Measurements from ENCODE around the gene RNF138. TPM values are rescaled to one million over a fixed set of nuclear protein-coding genes. Genes with fewer than 3 reads are reported as not detected.

The RNF138 gene
- polyA plus RNA-seq, 1 donor (not counting 4 experiments of a cell fraction or from before 2014, with no cell fraction given): 18.0 TPM

DNA sequence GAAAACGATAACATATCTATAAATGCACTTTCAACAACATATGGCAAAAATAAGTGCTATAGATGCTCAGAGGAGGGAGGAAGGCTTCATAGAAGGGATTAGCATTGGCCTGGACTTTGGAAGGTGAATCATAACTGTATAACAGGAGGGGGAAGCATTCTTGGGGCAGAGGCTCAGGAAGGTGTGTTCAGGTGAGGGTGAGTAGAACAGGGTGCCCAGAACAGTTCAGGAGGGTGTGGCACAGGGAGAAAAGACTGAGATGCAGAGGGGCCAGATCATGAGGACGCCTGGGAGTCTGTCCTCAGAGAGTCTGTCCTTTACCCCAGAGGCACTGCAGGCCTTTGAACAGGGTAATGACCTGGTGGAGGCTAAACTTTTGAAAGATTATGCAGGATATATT, 68.9 kb downstream of the RNF138 start:
- no peaks in the 10 kb centered on the region for H3K9me3 ChIP-seq (ENCODE audit: control insufficient read depth, low read depth, low read length)
- no peak overlapping the region for H2AFZ ChIP-seq (ENCODE audit: control insufficient read depth, low read length)
- H3K4me2 ChIP-seq (ENCODE audit: control insufficient read depth, extremely low read depth, insufficient read depth, low read depth, low read length): no peak overlapping the region
- H3K4me1 ChIP-seq (ENCODE audit: control insufficient read depth, extremely low read depth, insufficient read depth, low read length): peaks cover 2% of the 10 kb centered on the region
- no peaks in the 10 kb centered on the region for H3K9me1 ChIP-seq (ENCODE audit: control insufficient read depth, extremely low read depth, insufficient read depth, low read length)
- no peaks in the 10 kb centered on the region for H3K27me3 ChIP-seq (ENCODE audit: control insufficient read depth, extremely low read depth, insufficient read depth, low read length)
- no peak overlapping the region for H3K27ac ChIP-seq (ENCODE audit: control insufficient read depth, insufficient read depth, low read length)
- DNase-seq (ENCODE audit: low read depth, low spot score) (no peak), FAIRE-seq (no peak)
- TF ChIP-seq, protein P1, sequence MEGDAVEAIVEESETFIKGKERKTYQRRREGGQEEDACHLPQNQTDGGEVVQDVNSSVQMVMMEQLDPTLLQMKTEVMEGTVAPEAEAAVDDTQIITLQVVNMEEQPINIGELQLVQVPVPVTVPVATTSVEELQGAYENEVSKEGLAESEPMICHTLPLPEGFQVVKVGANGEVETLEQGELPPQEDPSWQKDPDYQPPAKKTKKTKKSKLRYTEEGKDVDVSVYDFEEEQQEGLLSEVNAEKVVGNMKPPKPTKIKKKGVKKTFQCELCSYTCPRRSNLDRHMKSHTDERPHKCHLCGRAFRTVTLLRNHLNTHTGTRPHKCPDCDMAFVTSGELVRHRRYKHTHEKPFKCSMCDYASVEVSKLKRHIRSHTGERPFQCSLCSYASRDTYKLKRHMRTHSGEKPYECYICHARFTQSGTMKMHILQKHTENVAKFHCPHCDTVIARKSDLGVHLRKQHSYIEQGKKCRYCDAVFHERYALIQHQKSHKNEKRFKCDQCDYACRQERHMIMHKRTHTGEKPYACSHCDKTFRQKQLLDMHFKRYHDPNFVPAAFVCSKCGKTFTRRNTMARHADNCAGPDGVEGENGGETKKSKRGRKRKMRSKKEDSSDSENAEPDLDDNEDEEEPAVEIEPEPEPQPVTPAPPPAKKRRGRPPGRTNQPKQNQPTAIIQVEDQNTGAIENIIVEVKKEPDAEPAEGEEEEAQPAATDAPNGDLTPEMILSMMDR (optimal IDR thresholded peaks at IDR 0.05 in 1 of 3, IDR thresholded peaks at IDR 0.05 in 1 of 3, conservative IDR thresholded peaks at IDR 0.05 in 1 of 3; ENCODE audit: extremely low read depth in 1 of 3, insufficient read depth in 2 of 3, low read length in 3 of 3): no peak
- TF ChIP-seq EZH2 (IDR thresholded peaks at IDR 0.05; ENCODE audit: low read length): no peak
- no peaks in the 10 kb centered on the region for H3K36me3 ChIP-seq (ENCODE audit: control insufficient read depth in 2 of 2, extremely low read depth in 1 of 2, insufficient read depth in 2 of 2, low read length in 2 of 2)
- no peaks in the 10 kb centered on the region for H4K20me1 ChIP-seq (ENCODE audit: control insufficient read depth, extremely low read depth, insufficient read depth, low read length)
- no peak overlapping the region for H3K4me3 ChIP-seq (ENCODE audit: control insufficient read depth in 2 of 3, extremely low read depth in 1 of 3, insufficient read depth in 2 of 3, low read depth in 1 of 3, low read length in 3 of 3)
- no peaks in the 10 kb centered on the region for H3K79me2 ChIP-seq (ENCODE audit: control insufficient read depth, insufficient read depth, low read length)
- dilution Hi-C loops (cut with MboI; ENCODE audit: extremely low pct_ligation_motif_present, low sequenced_read_pairs): no loop called here
- H3K9ac ChIP-seq (ENCODE audit: control insufficient read depth, extremely low read depth, insufficient read depth, low read length): no peak overlapping the region

DNA sequence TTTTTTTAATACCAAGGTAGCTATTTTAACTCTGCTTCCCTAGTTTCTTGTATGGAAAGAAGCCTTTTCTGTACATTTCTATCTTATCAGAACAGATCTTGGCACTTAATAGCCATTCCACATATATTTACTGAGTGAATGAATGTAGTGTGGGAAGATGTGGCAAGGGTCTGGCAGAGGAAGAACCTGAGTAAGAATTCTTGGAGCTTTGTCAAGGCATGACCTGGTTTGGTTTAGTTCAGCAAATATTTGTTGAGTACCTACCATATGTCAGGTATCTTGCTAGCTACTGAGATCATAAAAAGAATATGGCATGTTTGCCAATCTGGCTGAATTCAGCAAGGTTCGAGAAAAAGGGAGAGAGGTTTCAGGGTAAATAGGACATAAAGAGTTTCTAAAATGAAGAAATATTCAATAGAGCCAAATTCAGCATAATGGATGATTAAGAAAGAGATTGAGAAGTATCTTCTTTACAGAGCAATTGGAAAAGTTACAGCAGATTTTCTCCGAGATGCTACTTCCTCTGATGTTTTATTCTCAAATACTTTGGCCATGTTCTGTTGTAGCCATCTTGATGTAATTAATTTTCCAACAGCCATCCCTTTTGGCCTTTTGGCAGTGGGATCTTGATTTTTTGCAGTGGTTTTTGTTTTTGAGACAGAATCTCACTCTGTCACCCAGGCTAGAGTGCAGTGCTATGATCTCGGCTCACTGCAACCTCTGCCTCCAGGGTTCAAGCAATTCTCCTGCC, 76.5 kb downstream of the RNF138 start:
- H3K27ac ChIP-seq (ENCODE audit: control insufficient read depth, insufficient read depth, low read length): no peak overlapping the region
- H3K4me1 ChIP-seq (ENCODE audit: control insufficient read depth, extremely low read depth, insufficient read depth, low read length): no peaks in the 10 kb centered on the region
- no peaks in the 10 kb centered on the region for H3K9me1 ChIP-seq (ENCODE audit: control insufficient read depth, extremely low read depth, insufficient read depth, low read length)
- no peaks in the 10 kb centered on the region for H4K20me1 ChIP-seq (ENCODE audit: control insufficient read depth, extremely low read depth, insufficient read depth, low read length)
- no peaks in the 10 kb centered on the region for H3K27me3 ChIP-seq (ENCODE audit: control insufficient read depth, extremely low read depth, insufficient read depth, low read length)
- H3K4me3 ChIP-seq (ENCODE audit: control insufficient read depth in 2 of 3, extremely low read depth in 1 of 3, insufficient read depth in 2 of 3, low read depth in 1 of 3, low read length in 3 of 3): no peak overlapping the region
- H3K4me2 ChIP-seq (ENCODE audit: control insufficient read depth, extremely low read depth, insufficient read depth, low read depth, low read length): no peak overlapping the region
- FAIRE-seq: peak; percentile 32
- H3K79me2 ChIP-seq (ENCODE audit: control insufficient read depth, insufficient read depth, low read length): no peaks in the 10 kb centered on the region
- TF ChIP-seq, protein P1 (optimal IDR thresholded peaks at IDR 0.05 in 1 of 3, IDR thresholded peaks at IDR 0.05 in 1 of 3, conservative IDR thresholded peaks at IDR 0.05 in 1 of 3; ENCODE audit: extremely low read depth in 1 of 3, insufficient read depth in 2 of 3, low read length in 3 of 3): no peak
- no peak for TF ChIP-seq EZH2 (IDR thresholded peaks at IDR 0.05; ENCODE audit: low read length)
- dilution Hi-C loops (cut with MboI; ENCODE audit: extremely low pct_ligation_motif_present, low sequenced_read_pairs): no loop called here
- H3K9ac ChIP-seq (ENCODE audit: control insufficient read depth, extremely low read depth, insufficient read depth, low read length): no peak overlapping the region
- no peaks in the 10 kb centered on the region for H3K36me3 ChIP-seq (ENCODE audit: control insufficient read depth in 2 of 2, extremely low read depth in 1 of 2, insufficient read depth in 2 of 2, low read length in 2 of 2)
- DNase-seq (ENCODE audit: low read depth, low spot score): no peak
- H2AFZ ChIP-seq (ENCODE audit: control insufficient read depth, low read length): no peak overlapping the region
- H3K9me3 ChIP-seq (ENCODE audit: control insufficient read depth, low read depth, low read length): no peaks in the 10 kb centered on the region
